IMR-90 (cell line): ENCODE results near the gene SLC44A1. TPM values are rescaled to one million over a fixed set of nuclear protein-coding genes. Genes with fewer than 3 reads are reported as not detected.

Experiments used
- ATAC-seq: fragments of 200-7000 bp; cut with Tn5 transposase; 2 replicates; pipeline ENCODE4 v1.9.1; 2020; ENCODE audit warnings: low read depth, mild to moderate bottlenecking, moderate library complexity
- BruUV-seq: library from RNA; stranded (reverse); fragments of 400-500 nt; replicated peaks from 2 replicates; lab custom pipeline; 2021; lab: Mats Ljungman, UMichigan
- CTCF ChIA-PET: fragments of 300-600 bp; formaldehyde crosslinking; extraction: SDS; loops from one replicate; lab custom pipeline; 2021; ENCODE audit warnings: antibody characterized with exemption; lab: Yijun Ruan, JAX
- POLR2A ChIA-PET: fragments of 300-600 bp; sonication (Branson Sonifier 250); formaldehyde crosslinking; loops from one replicate; lab custom pipeline; 2022; ENCODE audit warnings: antibody characterized with exemption; ENCODE audit not compliant: unreplicated experiment; lab: Charles Lee
- DNase-seq: peaks from one replicate; pipeline ENCODE4 v3.0.0; 2013
- H2AFZ ChIP-seq: replicated peaks from 2 replicates; pipeline ENCODE3; 2013; ENCODE audit warnings: low read length, mild to moderate bottlenecking; ENCODE audit not compliant: poor library complexity
- H2AK5ac ChIP-seq: 2 replicates; pipeline ENCODE4 v1.6.1; 2013; ENCODE audit warnings: low read depth, low read length, inconsistent platforms
- H2AK9ac ChIP-seq: replicated peaks from 2 replicates; pipeline ENCODE3; 2013; ENCODE audit warnings: mild to moderate bottlenecking, low read depth, low read length, moderate library complexity; ENCODE audit not compliant: poor library complexity
- H2BK120ac ChIP-seq: 2 replicates; pipeline ENCODE4 v1.6.1; 2013; ENCODE audit warnings: low read depth, low read length, inconsistent platforms
- H2BK15ac ChIP-seq: 3 replicates; pipeline ENCODE4 v1.6.1; 2013; ENCODE audit warnings: low read depth, low read length, inconsistent platforms
- H2BK20ac ChIP-seq: 2 replicates; pipeline ENCODE4 v1.6.1; 2013; ENCODE audit warnings: low read depth, mild to moderate bottlenecking, inconsistent platforms, low read length, moderate library complexity
- H2BK5ac ChIP-seq: 2 replicates; pipeline ENCODE4 v1.6.1; 2013; ENCODE audit warnings: mild to moderate bottlenecking, low read depth, low read length, inconsistent platforms; ENCODE audit not compliant: poor library complexity, severe bottlenecking
- H3K14ac ChIP-seq: replicated peaks from 2 replicates; pipeline ENCODE4 v1.6.1; 2013; ENCODE audit warnings: low read depth, low read length, inconsistent platforms
- H3K18ac ChIP-seq: 2 replicates; pipeline ENCODE4 v1.6.1; 2013; ENCODE audit warnings: low read depth, low read length, control low read depth
- H3K23ac ChIP-seq: 2 replicates; pipeline ENCODE4 v1.6.1; 2013; ENCODE audit warnings: low read depth, low read length, inconsistent platforms
- H3K27ac ChIP-seq: 2 replicates; pipeline ENCODE4 v1.5.1; 2013; ENCODE audit warnings: mild to moderate bottlenecking, control low read depth, low read length; ENCODE audit not compliant: insufficient read depth
- H3K27me3 ChIP-seq: 2 replicates; pipeline ENCODE4 v1.6.1; 2013; ENCODE audit warnings: low read length; ENCODE audit not compliant: control insufficient read depth, insufficient read depth
- H3K36me3 ChIP-seq: 2 replicates; pipeline ENCODE4 v1.6.1; 2013; ENCODE audit warnings: low read length, mixed read lengths; ENCODE audit not compliant: control insufficient read depth, insufficient read depth
- H3K4ac ChIP-seq: 2 replicates; pipeline ENCODE4 v1.6.1; 2013; ENCODE audit warnings: low read depth, low read length, inconsistent platforms
- H3K4me1 ChIP-seq: 2 replicates; pipeline ENCODE4 v1.6.1; 2013; ENCODE audit warnings: low read length, mixed read lengths; ENCODE audit not compliant: control insufficient read depth, insufficient read depth
- H3K4me2 ChIP-seq: 2 replicates; pipeline ENCODE4 v1.6.1; 2013; ENCODE audit warnings: low read depth, mild to moderate bottlenecking, control low read depth, low read length, moderate library complexity
- H3K4me3 ChIP-seq: 2 replicates; pipeline ENCODE4 v1.5.1; 2013; ENCODE audit warnings: low read depth, mild to moderate bottlenecking, control low read depth, low read length, moderate library complexity; ENCODE audit not compliant: insufficient read depth
- H3K56ac ChIP-seq: 2 replicates; pipeline ENCODE4 v1.6.1; 2013; ENCODE audit warnings: low read length, inconsistent platforms; ENCODE audit not compliant: insufficient read depth; ENCODE audit errors: extremely low read depth
- H3K79me1 ChIP-seq, 2 experiments: 2 replicates each; pipeline ENCODE4 v1.6.1; 2013; ENCODE audit warnings: low read length in 2 of 2, inconsistent platforms in 1 of 2, low read depth in 1 of 2
- H3K9ac ChIP-seq: 2 replicates; pipeline ENCODE4 v1.6.1; 2013; ENCODE audit warnings: low read depth, low read length, control low read depth
- H3K9me1 ChIP-seq: 2 replicates; pipeline ENCODE4 v1.6.1; 2013; ENCODE audit warnings: low read length, inconsistent platforms; ENCODE audit not compliant: insufficient read depth
- H3K9me3 ChIP-seq: 2 replicates; pipeline ENCODE4 v1.6.1; 2013; ENCODE audit warnings: low read length; ENCODE audit not compliant: control insufficient read depth, insufficient read depth
- H4K20me1 ChIP-seq: 2 replicates; pipeline ENCODE4 v1.6.1; 2013; ENCODE audit warnings: low read length, inconsistent platforms; ENCODE audit not compliant: insufficient read depth
- H4K5ac ChIP-seq: 2 replicates; pipeline ENCODE4 v1.6.1; 2013; ENCODE audit warnings: mild to moderate bottlenecking, low read depth, low read length, control low read depth
- H4K8ac ChIP-seq, 2 experiments: 2 replicates each; pipeline ENCODE4 v1.6.1; 2013; ENCODE audit warnings: low read depth in 2 of 2, low read length in 2 of 2, control low read depth in 1 of 2, inconsistent platforms in 1 of 2
- H4K91ac ChIP-seq: 2 replicates; pipeline ENCODE4 v1.6.1; 2013; ENCODE audit warnings: low read depth, low read length, inconsistent platforms; ENCODE audit not compliant: insufficient read depth
- BHLHE40 ChIP-seq: fragments of 150-350 bp; IDR thresholded peaks from 2 replicates; pipeline ENCODE4 v1.6.1; 2016; ENCODE audit warnings: mild to moderate bottlenecking, low read depth, low read length
- CEBPB ChIP-seq: IDR thresholded peaks from 2 replicates; pipeline ENCODE4 v1.6.1; 2012; ENCODE audit warnings: low read depth, low read length, improper control_type of control experiment
- ELK1 ChIP-seq: fragments of 150-350 bp; IDR thresholded peaks from 2 replicates; pipeline ENCODE4 v1.6.1; 2016; ENCODE audit warnings: low read depth, mild to moderate bottlenecking, low read length, moderate library complexity, borderline replicate concordance
- FOS ChIP-seq: fragments of 150-350 bp; IDR thresholded peaks from 2 replicates; pipeline ENCODE4 v1.6.1; 2016; ENCODE audit warnings: low read depth, low read length
- MAFK ChIP-seq: IDR thresholded peaks from 2 replicates; pipeline ENCODE4 v1.6.1; 2012; ENCODE audit warnings: low read depth, low read length, improper control_type of control experiment
- MAZ ChIP-seq: IDR thresholded peaks from 2 replicates; pipeline ENCODE4 v1.6.1; 2012; ENCODE audit warnings: low read depth, mild to moderate bottlenecking, low read length, improper control_type of control experiment, moderate library complexity, borderline replicate concordance
- MXI1 ChIP-seq: IDR thresholded peaks from 2 replicates; pipeline ENCODE4 v1.6.1; 2012; ENCODE audit warnings: low read depth, mild to moderate bottlenecking, low read length, moderate library complexity, borderline replicate concordance
- POLR2A ChIP-seq: IDR thresholded peaks from 2 replicates; pipeline ENCODE4 v1.6.1; 2012; ENCODE audit warnings: mild to moderate bottlenecking, low read depth, low read length
- RAD21 ChIP-seq: IDR thresholded peaks from 2 replicates; pipeline ENCODE4 v1.6.1; 2012; ENCODE audit warnings: low read length, improper control_type of control experiment
- RFX5 ChIP-seq: IDR thresholded peaks from 2 replicates; pipeline ENCODE4 v1.8.0; 2012; ENCODE audit warnings: low read depth, mild to moderate bottlenecking, low read length, moderate library complexity
- SMC3 ChIP-seq: fragments of 150-350 bp; IDR thresholded peaks from 2 replicates; pipeline ENCODE4 v1.6.1; 2016; ENCODE audit warnings: low read depth, mild to moderate bottlenecking, antibody characterized with exemption, low read length, moderate library complexity
- WGBS, 2 experiments: methylation state at CpG; one replicate each; pipeline versions ENCODE4 v1.1.5 to v1.1.7; 2013; ENCODE audit warnings: missing lambda C conversion rate in 2 of 2; ENCODE audit not compliant: insufficient read length in 1 of 2; ENCODE audit errors: extremely low coverage in 2 of 2; 5-methylcytosine and 5-hydroxymethylcytosine counted together
- dilution Hi-C: fragments of 300-500 bp; cut with HindIII; formaldehyde crosslinking; loops from one replicate; pipeline ENCODE4 v1.14.3; 2018; ENCODE audit warnings: low sequenced_read_pairs; ENCODE audit not compliant: unreplicated experiment
- in situ Hi-C: fragments of 300-500 bp; cut with MboI; formaldehyde crosslinking; loops from 3 replicates; pipeline ENCODE4 v1.14.3; 2019; ENCODE audit warnings: low sequenced_read_pairs, inconsistent platforms, mixed read lengths
- intact Hi-C: fragments of 100-400 bp; cut with micrococcal nuclease; formaldehyde crosslinking; loops from 2 replicates; pipeline ENCODE4 v1.10.0; 2022
- polyA plus RNA-seq, 3 experiments: library from polyadenylated mRNA; depleted of rRNA; stranded (reverse); fragments of >200 nt; gene quantifications; 2 replicates each; pipeline ENCODE4 v1.2.3, GENCODE V29; 2012; ENCODE audit warnings: low replicate concordance in 1 of 3
- total RNA-seq: library from RNA; depleted of rRNA; stranded (reverse); fragments of >200 nt; gene quantifications from 2 replicates; pipeline ENCODE4 v1.2.3, GENCODE V29; 2012

The SLC44A1 gene
- total and polyA plus RNA-seq, 2 of the 4 experiments (the other 2 are of a cell fraction): 5.2 to 21.7 TPM

- POLR2A ChIA-PET: no interaction called here
- intact Hi-C loops (no loop called here), dilution Hi-C loops (no loop called here)
These were observed 101.2 kb downstream of the SLC44A1 start for GRCh38 chr9:105345626-105346025.

More at GRCh38 chr9:105345626-105346025, 101.2 kb downstream of the SLC44A1 start:
- Histone ChIP-seq H3K56ac (no peak overlapping the region), H3K23ac (no peak overlapping the region), H3K79me1 (no peaks in the 10 kb centered on the region), H3K4ac (no peak overlapping the region), H3K36me3 (no peaks in the 10 kb centered on the region), H2BK15ac (no peak overlapping the region), H3K4me3 (no peak overlapping the region), H2AFZ (no peak overlapping the region), H2AK9ac (no peak overlapping the region), H3K9me3 (no peaks in the 10 kb centered on the region), H3K27ac (no peak overlapping the region), H3K4me2 (no peak overlapping the region), H4K5ac (no peak overlapping the region), H4K20me1 (no peaks in the 10 kb centered on the region), H2BK120ac (no peak overlapping the region), H2BK5ac (no peak overlapping the region), H3K9me1 (no peaks in the 10 kb centered on the region), H3K27me3 (no peaks in the 10 kb centered on the region), H3K18ac (no peak overlapping the region), H4K91ac (no peak overlapping the region), H3K14ac (no peak overlapping the region), H3K9ac (no peak overlapping the region), H4K8ac (no peak overlapping the region), H2AK5ac (no peak overlapping the region), H2BK20ac (no peak overlapping the region), H3K4me1 (peaks cover 2% of the 10 kb centered on the region; the same call in 1 of the 2 replicates)
- in situ Hi-C loops: no loop called here
- no TSS peak for BruUV-seq
- CTCF ChIA-PET: no interaction called here
- DNase-seq: no peak
- WGBS, 2 experiments: no CpG with 5 or more reads among the region's 1 CpG
- ATAC-seq: no peak
- no peak for TF ChIP-seq MAZ
- TF ChIP-seq POLR2A: no peak
- TF ChIP-seq MXI1: no peak
- TF ChIP-seq CEBPB: no peak
- TF ChIP-seq SMC3: no peak
- TF ChIP-seq MAFK: no peak
- TF ChIP-seq FOS: no peak
- TF ChIP-seq RAD21: no peak
- no peak for TF ChIP-seq RFX5
- no peak for TF ChIP-seq ELK1
- TF ChIP-seq BHLHE40: no peak
